Measurements from ENCODE around the gene COL12A1.
A peak's percentile ranks its signal among the peaks of the same experiment; 100 is the strongest.

Gene COL12A1

GRCh38 chr6:75109022-75109421, 96.8 kb downstream of the COL12A1 start:
- H3K36me3 ChIP-seq, result peaks cover 0 to 14% (median 5%) of the 10 kb centered on the region in 3 donors
- H3K9me3 ChIP-seq, result no peaks in the 10 kb centered on the region
- H3K27me3 ChIP-seq, result no peaks in the 10 kb centered on the region
- intact Hi-C loops (cut with DNase I; ENCODE audit: low total_unique reads), result no loop called here
- no peak overlapping the region for H3K4me3 ChIP-seq
- no peak for DNase-seq
- H3K4me1 ChIP-seq, result peaks cover 0 to 46% (median 9%) of the 10 kb centered on the region in 4 donors
- peak overlapping the region in 1 of 2 donors; percentile 46 for H3K27ac ChIP-seq
- TF ChIP-seq CTCF (IDR thresholded peaks at IDR 0.05), result no peak

GRCh38 chr6:75108333-75108974, 97.4 kb downstream of the COL12A1 start:
- peaks cover 0 to 14% (median 5%) of the 10 kb centered on the region in 3 donors for H3K36me3 ChIP-seq
- H3K27me3 ChIP-seq, result no peaks in the 10 kb centered on the region
- H3K4me3 ChIP-seq, result no peak overlapping the region
- no peak for DNase-seq
- H3K9me3 ChIP-seq, result no peaks in the 10 kb centered on the region
- TF ChIP-seq CTCF (IDR thresholded peaks at IDR 0.05), result no peak
- H3K4me1 ChIP-seq, result peaks cover 0 to 41% (median 9%) of the 10 kb centered on the region in 4 donors
- intact Hi-C loops (cut with DNase I; ENCODE audit: low total_unique reads), result no loop called here
- peak overlapping the region; percentile 46 for H3K27ac ChIP-seq

- TF ChIP-seq CTCF (IDR thresholded peaks at IDR 0.05), result no peak
- Histone ChIP-seq H3K4me3 (no peak overlapping the region), H3K36me3 (peaks cover 0 to 14% (median 5%) of the 10 kb centered on the region in 3 donors), H3K27ac (peak overlapping the region; percentile 46), H3K9me3 (no peaks in the 10 kb centered on the region), H3K27me3 (no peaks in the 10 kb centered on the region), H3K4me1 (peaks cover 0 to 36% (median 11%) of the 10 kb centered on the region in 4 donors)
- intact Hi-C loops (cut with DNase I; ENCODE audit: low total_unique reads), result no loop called here
- no peak for DNase-seq
Measured at GRCh38 chr6:75107913-75108312, 97.9 kb downstream of the COL12A1 start.

GRCh38 chr6:75106426-75106825, 99.4 kb downstream of the COL12A1 start:
- peaks cover 0 to 14% (median 5%) of the 10 kb centered on the region in 3 donors for H3K36me3 ChIP-seq
- intact Hi-C loops (cut with DNase I; ENCODE audit: low total_unique reads), result no loop called here

GRCh38 chr6:75103431-75103830, 102.4 kb downstream of the COL12A1 start:
- intact Hi-C loops (cut with DNase I; ENCODE audit: low total_unique reads), result loop anchor here (5.0 kb wide), 1 partner anchor 104 kb away; the partner anchor contains the start of gene COL12A1
- H3K27ac ChIP-seq, result no peak overlapping the region
- DNase-seq, result no peak
- H3K9me3 ChIP-seq, result no peaks in the 10 kb centered on the region
- TF ChIP-seq CTCF (IDR thresholded peaks at IDR 0.05), result no peak
- no peak overlapping the region for H3K4me3 ChIP-seq
- no peaks in the 10 kb centered on the region for H3K27me3 ChIP-seq
- peaks cover 0 to 39% (median 15%) of the 10 kb centered on the region in 4 donors for H3K4me1 ChIP-seq
- peaks cover 0 to 14% (median 5%) of the 10 kb centered on the region in 3 donors for H3K36me3 ChIP-seq

More at GRCh38 chr6:75106426-75106825, 99.4 kb downstream of the COL12A1 start:
- Histone ChIP-seq H3K4me3 (no peak overlapping the region), H3K27ac (no peak overlapping the region), H3K4me1 (peaks cover 0 to 41% (median 16%) of the 10 kb centered on the region in 4 donors), H3K9me3 (no peaks in the 10 kb centered on the region), H3K27me3 (no peaks in the 10 kb centered on the region)
- no peak for TF ChIP-seq CTCF (IDR thresholded peaks at IDR 0.05)
- no peak for DNase-seq

All from tibial artery (tissue), 4 donors.